NCI-H2081 treated with DMSO at 0.1 percent for 48 hours (cell line): ENCODE results near the gene PDE7B.

Experiments used
- DNase-seq: peaks from one replicate; lab custom pipeline; 2025; lab: John Stamatoyannopoulos, UW

The PDE7B gene

GRCh38 chr6:136150961-136151360, 299.5 kb downstream of the PDE7B start:
- no peak for DNase-seq

DNA sequence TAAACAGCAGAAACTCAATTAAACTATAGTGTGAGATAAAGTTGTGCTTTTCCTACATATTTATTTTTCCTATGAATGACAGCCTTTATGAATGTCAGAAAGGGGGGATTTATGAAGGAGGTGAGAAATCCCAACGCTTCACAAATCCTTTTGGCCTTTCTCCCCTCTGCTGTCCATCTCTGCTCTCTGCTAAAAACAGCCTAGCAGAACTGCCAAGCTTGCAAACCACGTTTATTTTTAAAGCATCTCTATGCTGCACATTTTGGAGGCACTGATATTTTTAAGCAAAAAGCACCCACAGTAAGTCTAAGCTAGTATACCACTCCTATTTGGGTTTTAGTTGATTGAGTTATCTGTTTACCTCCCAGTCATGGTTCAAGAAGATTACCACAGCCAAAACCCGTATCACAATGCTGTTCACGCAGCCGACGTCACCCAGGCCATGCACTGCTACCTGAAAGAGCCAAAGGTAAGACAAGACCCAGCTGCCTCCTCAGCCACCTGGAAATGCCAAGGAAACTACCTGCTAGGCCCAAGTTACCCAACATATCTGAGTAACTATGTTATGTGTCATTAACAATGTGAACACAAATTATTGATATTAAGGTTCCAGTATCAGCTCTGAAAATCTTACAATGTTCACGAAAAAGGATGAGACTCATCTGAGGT, 302.3 kb downstream of the PDE7B start:
- no peak for DNase-seq

DNA sequence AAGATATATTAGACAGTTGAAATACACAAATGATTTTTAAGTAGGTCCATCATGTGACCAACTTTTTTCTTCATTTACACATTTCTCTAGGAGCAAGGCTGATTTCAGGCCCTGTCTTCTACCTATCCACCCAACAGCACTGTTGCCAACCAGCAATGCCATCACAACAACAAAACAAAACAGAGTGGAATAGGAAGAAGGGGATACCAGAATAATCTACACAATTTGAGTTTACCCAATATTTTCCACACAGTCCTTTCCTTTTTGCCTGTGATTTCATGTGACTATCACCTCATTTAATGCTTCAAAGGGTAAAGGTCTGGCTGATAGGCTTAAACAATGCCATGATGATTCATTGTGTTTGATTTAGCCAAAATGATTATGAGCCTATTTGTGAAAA, 303.7 kb downstream of the PDE7B start:
- no peak for DNase-seq

- DNase-seq: no peak
Measured at GRCh38 chr6:136157743-136158142, 306.2 kb downstream of the PDE7B start.

DNA sequence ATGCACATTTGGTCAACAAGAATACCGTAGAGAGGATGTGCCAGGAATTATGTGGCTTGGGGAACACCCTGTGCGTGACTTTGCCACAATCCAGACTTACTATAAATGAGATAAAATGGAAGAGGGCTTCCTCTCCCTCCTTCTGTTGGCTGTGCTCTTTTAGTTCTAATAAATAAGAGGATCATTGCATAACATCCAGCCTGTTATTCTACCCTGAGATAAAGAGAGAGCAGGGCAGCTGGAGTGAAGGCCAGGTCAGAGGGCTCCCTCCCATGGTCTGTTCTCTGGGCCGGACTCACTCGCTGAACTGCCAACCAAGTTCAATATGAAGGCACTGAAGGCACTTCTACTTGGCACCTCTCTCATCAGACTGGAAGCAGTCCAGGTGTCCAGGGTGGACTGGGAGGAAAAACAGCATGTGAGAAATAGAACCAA, 306.9 kb downstream of the PDE7B start:
- DNase-seq: no peak

DNA sequence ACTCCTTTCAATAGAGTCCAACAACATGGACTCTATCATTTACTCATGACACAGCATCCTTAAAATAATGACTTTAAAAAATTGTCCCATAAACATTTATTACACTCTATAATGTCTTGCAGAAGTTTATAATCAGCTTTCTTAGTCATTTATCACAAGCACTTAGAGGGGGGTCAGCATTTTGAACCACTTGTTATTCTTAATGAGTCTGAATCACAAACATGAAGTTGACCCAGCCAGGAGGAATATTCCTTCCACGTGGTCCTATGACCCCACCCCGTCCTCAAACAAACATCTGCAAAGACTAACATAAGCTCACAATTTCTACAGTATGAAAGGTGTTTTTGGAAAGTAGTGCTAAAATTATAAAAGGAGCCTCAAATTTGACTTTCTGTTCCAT, 307.5 kb downstream of the PDE7B start:
- no peak for DNase-seq

DNA sequence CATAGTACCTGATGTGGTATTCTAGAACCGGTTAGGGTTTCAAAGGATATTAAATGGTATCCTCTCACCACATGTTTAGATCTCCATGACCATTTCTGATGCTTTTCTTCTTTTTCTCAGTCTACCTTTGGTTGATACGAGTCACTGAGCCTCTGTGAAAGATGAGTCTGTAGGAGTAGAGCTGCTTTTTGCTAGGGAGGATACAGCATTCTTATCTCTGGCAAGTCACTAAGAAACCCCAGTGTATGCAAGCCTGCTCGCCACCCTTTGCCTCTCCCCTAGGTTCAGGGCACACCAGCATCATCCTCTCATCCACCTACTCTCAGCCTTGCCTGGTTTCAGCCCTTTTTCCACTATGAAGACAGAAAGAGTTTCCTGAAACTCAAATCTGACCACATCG, 308.7 kb downstream of the PDE7B start:
- no peak for DNase-seq

DNA sequence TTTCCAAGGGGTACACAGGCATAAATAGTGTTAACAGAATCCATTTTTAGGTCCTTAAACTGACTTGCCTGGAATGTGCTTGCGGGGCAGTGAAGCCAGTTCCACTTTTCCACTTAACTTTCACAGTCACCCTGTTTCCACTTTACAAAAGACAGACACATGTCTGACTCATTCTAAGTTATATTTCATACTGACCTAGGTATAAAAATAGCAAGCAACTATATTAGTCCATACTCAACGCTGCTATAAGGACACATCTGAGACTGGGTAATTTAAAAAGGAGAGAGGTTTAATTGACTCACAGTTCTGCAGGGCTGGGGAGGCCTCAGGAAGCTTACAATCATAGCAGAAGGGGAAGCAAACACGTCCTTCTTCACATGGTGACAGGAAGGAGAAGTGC, 310.4 kb downstream of the PDE7B start:
- no peak for DNase-seq

GRCh38 chr6:136163260-136163659, 311.8 kb downstream of the PDE7B start:
- no peak for DNase-seq

DNA sequence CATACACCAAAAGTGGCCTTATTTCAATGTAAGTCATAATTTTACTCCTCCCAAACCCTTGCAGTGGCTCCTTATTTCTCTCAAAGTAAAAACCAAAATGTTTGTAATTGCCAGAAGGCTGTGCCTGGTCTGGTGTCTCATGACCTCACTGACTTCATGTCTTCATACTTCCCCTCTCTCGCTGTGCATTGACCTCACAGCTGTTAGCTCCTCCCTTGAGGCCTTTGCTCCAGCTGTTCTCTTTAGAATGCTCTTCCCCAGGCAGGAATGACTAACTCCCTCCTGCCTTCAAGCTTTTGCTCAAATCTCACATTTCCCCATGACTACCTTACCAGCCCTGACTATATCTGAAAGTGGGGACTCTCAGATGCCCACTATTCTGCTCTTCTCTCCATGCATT, 315.3 kb downstream of the PDE7B start:
- DNase-seq: no peak

DNA sequence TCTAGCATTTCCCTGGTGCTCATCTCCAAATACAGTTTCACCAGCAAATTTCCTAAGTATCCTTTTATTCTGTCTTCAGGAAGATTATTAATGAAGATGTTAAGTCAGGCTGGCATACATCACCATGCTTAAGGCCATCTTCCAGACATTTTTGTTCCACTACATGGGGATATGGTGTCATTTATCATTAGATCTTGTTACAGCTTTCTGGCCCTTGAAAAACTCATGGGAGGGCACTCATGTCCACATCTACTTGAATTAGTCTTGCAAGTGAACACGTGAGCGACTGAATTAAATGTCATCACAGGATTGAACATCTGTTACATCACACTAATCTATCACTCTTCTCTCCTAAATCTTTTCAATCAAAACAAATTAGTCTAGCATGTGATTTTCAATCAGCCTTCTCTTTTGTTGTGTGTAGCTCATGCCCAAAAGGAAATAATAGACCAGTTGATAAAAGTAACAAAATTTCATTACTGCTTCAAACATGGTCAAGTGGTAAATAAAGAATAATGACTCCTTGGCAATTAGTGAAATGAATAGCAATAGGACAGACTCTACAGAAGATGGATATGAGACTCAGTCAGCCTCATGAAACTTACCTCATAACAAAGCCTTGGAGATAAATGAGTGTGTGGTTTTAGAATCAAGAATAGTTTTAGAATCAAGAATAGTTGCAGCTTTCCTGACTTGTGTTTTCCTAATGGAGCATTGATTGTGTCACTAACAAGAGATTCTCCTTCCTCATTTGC, 318.1 kb downstream of the PDE7B start:
- no peak for DNase-seq

- no peak for DNase-seq
Measured at GRCh38 chr6:136171231-136171630, 319.7 kb downstream of the PDE7B start.

- no peak for DNase-seq
Measured at GRCh38 chr6:136173519-136174507, 322.3 kb downstream of the PDE7B start.

GRCh38 chr6:136174510-136174909, 323.0 kb downstream of the PDE7B start:
- DNase-seq: no peak

- no peak for DNase-seq
Measured at GRCh38 chr6:136175873-136176272, 324.4 kb downstream of the PDE7B start.

- DNase-seq: no peak
Measured at GRCh38 chr6:136178749-136179148, 327.2 kb downstream of the PDE7B start.

- DNase-seq: no peak
Measured at GRCh38 chr6:136180704-136181511, 329.4 kb downstream of the PDE7B start.

DNA sequence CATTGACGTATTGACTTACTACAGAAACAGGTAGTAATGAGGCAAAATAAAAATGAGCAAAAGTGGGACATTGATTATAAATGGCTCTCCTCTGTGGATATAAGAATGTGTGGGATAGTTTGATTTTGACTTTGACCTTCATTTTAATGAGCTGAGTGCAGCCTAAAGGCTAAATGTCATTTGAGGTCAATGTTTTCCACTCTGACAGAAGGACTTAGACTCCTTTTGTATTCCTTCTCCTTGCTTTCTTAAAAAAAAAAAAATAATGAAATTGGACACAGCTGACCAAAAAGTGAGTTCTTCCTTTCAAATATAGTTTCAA, 330.0 kb downstream of the PDE7B start:
- DNase-seq: no peak

GRCh38 chr6:136181861-136182260, 330.4 kb downstream of the PDE7B start:
- no peak for DNase-seq

DNA sequence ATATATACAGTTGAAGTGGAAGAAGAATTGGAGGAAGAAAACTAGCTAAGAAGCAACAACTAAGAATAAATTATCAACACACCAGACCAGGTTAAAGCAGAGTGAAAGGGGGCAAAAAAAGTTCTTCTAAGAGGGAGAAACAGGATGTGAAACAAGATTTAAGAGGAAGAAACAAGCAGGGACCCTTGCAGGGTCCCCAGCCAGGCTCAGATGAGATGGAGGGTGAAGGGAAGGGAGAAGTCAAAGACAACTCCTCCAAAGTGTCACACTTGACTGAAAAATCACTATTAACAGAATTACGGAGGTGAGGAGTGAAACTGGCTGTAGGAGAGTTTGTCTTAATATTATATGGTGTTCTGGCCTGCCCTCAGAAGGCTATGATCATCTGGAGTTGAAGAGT, 333.2 kb downstream of the PDE7B start:
- no peak for DNase-seq

DNA sequence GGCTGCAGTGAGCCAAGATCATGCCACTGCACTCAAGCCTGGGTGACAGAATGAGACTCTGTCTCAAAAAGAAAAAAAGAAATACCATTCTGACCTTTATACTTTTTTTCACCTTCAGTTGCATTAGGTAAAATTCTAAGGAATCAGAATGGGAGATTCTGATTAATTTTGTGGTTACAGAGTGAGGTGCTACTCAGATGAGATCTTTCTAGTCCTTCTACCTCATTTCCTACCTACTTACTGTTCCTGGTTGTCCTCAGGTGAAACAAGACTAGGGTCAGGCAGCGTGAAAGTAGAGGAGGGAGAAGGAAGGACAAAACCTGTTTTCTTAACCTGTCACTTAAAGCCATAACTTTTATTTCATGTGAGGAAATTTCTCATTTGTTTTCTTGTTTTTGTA, 334.9 kb downstream of the PDE7B start:
- DNase-seq: no peak

DNA sequence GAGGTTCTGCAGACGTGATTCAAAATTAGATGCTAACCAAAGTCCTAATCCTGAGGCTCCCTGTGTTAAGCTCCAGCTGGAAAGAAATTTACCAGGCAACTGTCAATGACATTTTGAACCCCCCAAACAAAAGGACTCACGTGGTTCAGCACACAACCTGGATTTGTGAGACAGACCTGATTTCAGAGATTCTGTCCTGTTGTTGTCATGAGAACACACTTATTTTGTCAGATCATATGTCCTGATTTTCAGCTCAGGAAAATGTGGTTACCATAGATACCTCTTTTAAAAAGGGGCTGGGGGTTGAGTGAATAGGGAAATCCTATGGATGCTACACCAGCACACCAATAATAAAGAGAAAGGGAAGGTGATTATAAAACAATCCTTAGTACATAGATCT, 337.0 kb downstream of the PDE7B start:
- DNase-seq: no peak
